K562 (cell line): ENCODE data around the gene INTS2. TPM values are rescaled to one million over a fixed set of nuclear protein-coding genes. Genes with fewer than 3 reads are reported as not detected.

Experiments
- ARID3B ChIP-seq: fragments of 250-450 bp; sonication (Bioruptor Pico); IDR thresholded peaks from 2 replicates; pipeline ENCODE4 v1.4.0; 2020; ENCODE audit warnings: borderline replicate concordance
- ATF7 ChIP-seq: fragments of 450-650 bp; IDR thresholded peaks from 2 replicates; pipeline ENCODE4 v1.7.1; 2014; ENCODE audit warnings: mild to moderate bottlenecking, moderate library complexity
- CEBPB ChIP-seq: fragments of 450-650 bp; IDR thresholded peaks from 2 replicates; pipeline ENCODE4 v1.6.1; 2016; ENCODE audit warnings: missing genetic modification characterization, missing compliant biosample characterization
- EP400 ChIP-seq: fragments of 450-650 bp; IDR thresholded peaks from 2 replicates; pipeline ENCODE4 v1.6.1; 2017; ENCODE audit warnings: antibody characterized with exemption, mild to moderate bottlenecking, moderate library complexity
- EWSR1 ChIP-seq: fragments of 450-650 bp; IDR thresholded peaks from 2 replicates; pipeline ENCODE4 v1.6.1; 2018; ENCODE audit warnings: borderline replicate concordance, mild to moderate bottlenecking, low read depth, moderate library complexity; ENCODE audit not compliant: partially characterized antibody
- GATAD2B ChIP-seq: fragments of 450-650 bp; IDR thresholded peaks from 2 replicates; pipeline ENCODE4 v1.6.1; 2017; ENCODE audit warnings: mild to moderate bottlenecking, borderline replicate concordance
- HBP1 ChIP-seq: fragments of 450-650 bp; formaldehyde crosslinking; IDR thresholded peaks from 2 replicates; pipeline ENCODE4 v1.4.0; 2022; ENCODE audit warnings: missing genetic modification characterization
- HDAC3 ChIP-seq: fragments of 450-650 bp; IDR thresholded peaks from 2 replicates; pipeline ENCODE4 v1.6.1; 2018; ENCODE audit warnings: borderline replicate concordance, mild to moderate bottlenecking, moderate library complexity; ENCODE audit not compliant: partially characterized antibody
- HNRNPK ChIP-seq: fragments of 200-400 bp; formaldehyde crosslinking; IDR thresholded peaks from one replicate; pipeline ENCODE4 v1.6.1; 2018; ENCODE audit warnings: mild to moderate bottlenecking, low read depth, low read length; ENCODE audit not compliant: poor library complexity, severe bottlenecking
- ILF3 ChIP-seq: fragments of 450-650 bp; IDR thresholded peaks from 2 replicates; pipeline ENCODE4 v1.6.1; 2018; ENCODE audit warnings: antibody characterized with exemption, mild to moderate bottlenecking, moderate library complexity, borderline replicate concordance
- LEF1 ChIP-seq: fragments of 450-650 bp; IDR thresholded peaks from 2 replicates; pipeline ENCODE4 v1.6.1; 2016; ENCODE audit warnings: mild to moderate bottlenecking
- RBM39 ChIP-seq: fragments of 200-400 bp; formaldehyde crosslinking; optimal IDR thresholded peaks from 2 replicates; pipeline ENCODE3; 2018; ENCODE audit warnings: low read depth, low read length
- RHOXF2B ChIP-seq: fragments of 250-450 bp; sonication (Bioruptor Pico); conservative IDR thresholded peaks from 2 replicates; pipeline ENCODE4 v1.5.1; 2021
- TCF15 ChIP-seq: fragments of 250-450 bp; sonication (Bioruptor Pico); IDR thresholded peaks from 2 replicates; pipeline ENCODE4 v1.8.0; 2022; ENCODE audit warnings: moderate library complexity, mild to moderate bottlenecking, inconsistent platforms
- TCFL5 ChIP-seq: fragments of 250-450 bp; sonication (Bioruptor Pico); conservative IDR thresholded peaks from 2 replicates; pipeline ENCODE4 v1.6.1; 2021; ENCODE audit warnings: mild to moderate bottlenecking, moderate library complexity, matching md5 sums
- TOE1 ChIP-seq, 2 experiments: fragments of 450-650 bp in 1 of 2; sonication (generic) in 1 of 2; formaldehyde crosslinking in 1 of 2; IDR thresholded peaks; 2 replicates each; pipeline versions ENCODE4 v1.7.1 to v1.8.0; 2016 to 2022; ENCODE audit warnings: borderline replicate concordance in 2 of 2, mild to moderate bottlenecking in 2 of 2, antibody characterized with exemption in 1 of 2, inconsistent platforms in 1 of 2, low read depth in 1 of 2, missing genetic modification reagents in 1 of 2, moderate library complexity in 1 of 2
- ZNF165 ChIP-seq: fragments of 250-450 bp; sonication (Bioruptor Pico); IDR thresholded peaks from 2 replicates; pipeline ENCODE4 v1.4.0; 2020; ENCODE audit warnings: borderline replicate concordance
- ZNF512 ChIP-seq: IDR thresholded peaks from 2 replicates; pipeline ENCODE4 v1.6.1; 2016; ENCODE audit warnings: missing genetic modification characterization, missing compliant biosample characterization
- ZNF644 ChIP-seq: fragments of 200-800 bp; sonication (Bioruptor generic); IDR thresholded peaks from 2 replicates; pipeline ENCODE4 v1.6.1; 2016; ENCODE audit warnings: low read depth, missing genetic modification characterization, missing compliant biosample characterization
- polyA plus RNA-seq, 8 experiments: library from polyadenylated mRNA; depleted of rRNA in 4 of 8; stranded (reverse) in 5 of 8; unstranded in 3 of 8; fragments of >200 nt; fragmentation: Nextera tagmentation in 2 of 8; fragmentation: Illumina TruSeq in 1 of 8; extraction: Ambion mirVana in 2 of 8; extraction: Trizol in 1 of 8; gene quantifications; 2 replicates each; pipeline versions ENCODE4 v1.2.1 to v1.2.3, GENCODE V29; 2011 to 2014; ENCODE audit warnings: inconsistent platforms in 1 of 8, missing spikeins in 1 of 8
- total RNA-seq, 7 experiments: library from RNA; depleted of rRNA in 6 of 7; stranded (reverse); fragments of >200 nt in 6 of 7; fragmentation: Illumina TruSeq in 2 of 7; extraction: Trizol in 2 of 7; gene quantifications; 2 replicates each; pipeline versions ENCODE4 v1.2.1 to v1.2.3, GENCODE V29; 2011 to 2021; ENCODE audit warnings: low replicate concordance in 1 of 7

The INTS2 gene
- total and polyA plus RNA-seq, 9 of the 15 experiments (the other 6 are each of a cell fraction or from before 2014, with no cell fraction given), result 4.8 to 24.7 (median 12.8) TPM

- no peak for TF ChIP-seq HBP1 (CRISPR knock-in tag)
- no peak for TF ChIP-seq ILF3
- TF ChIP-seq ZNF644 (tag), result no peak
- no peak for TF ChIP-seq LEF1
- no peak for TF ChIP-seq EP400
- peak; percentile 53; the same call in 1 of the 2 replicates for TF ChIP-seq ZNF512 (tag)
- TF ChIP-seq HDAC3, result peak; percentile 11
- no peak for TF ChIP-seq ARID3B (CRISPR knock-in tag)
- TF ChIP-seq RHOXF2B, result no peak
- peak; percentile 90 for TF ChIP-seq EWSR1
- no peak for TF ChIP-seq GATAD2B
- TF ChIP-seq TOE1 (IDR thresholded peaks at IDR 0.05; ENCODE audit: borderline replicate concordance), result no peak
- TF ChIP-seq TOE1 (CRISPR knock-in tag; IDR thresholded peaks at IDR 0.05; ENCODE audit: borderline replicate concordance, low read depth), result no peak
- TF ChIP-seq HNRNPK, result no peak
- TF ChIP-seq ATF7, result no peak
- no peak for TF ChIP-seq CEBPB (tag)
- TF ChIP-seq RBM39, result no peak
- no peak for TF ChIP-seq ZNF165 (CRISPR knock-in tag)
- TF ChIP-seq TCF15 (CRISPR knock-in tag), result no peak
- TF ChIP-seq TCFL5 (CRISPR knock-in tag), result no peak
Observed at GRCh38 chr17:61837175-61838051, 90.4 kb downstream of the INTS2 start (continued).
